Measurements from ENCODE around the gene PRRT3. TPM values are rescaled to one million over a fixed set of nuclear protein-coding genes. Genes with fewer than 3 reads are reported as not detected.

Gene PRRT3
- total and polyA plus RNA-seq, 2 of the 4 experiments (the other 2 are of a cell fraction): 0.72 to 4.2 TPM

DNA sequence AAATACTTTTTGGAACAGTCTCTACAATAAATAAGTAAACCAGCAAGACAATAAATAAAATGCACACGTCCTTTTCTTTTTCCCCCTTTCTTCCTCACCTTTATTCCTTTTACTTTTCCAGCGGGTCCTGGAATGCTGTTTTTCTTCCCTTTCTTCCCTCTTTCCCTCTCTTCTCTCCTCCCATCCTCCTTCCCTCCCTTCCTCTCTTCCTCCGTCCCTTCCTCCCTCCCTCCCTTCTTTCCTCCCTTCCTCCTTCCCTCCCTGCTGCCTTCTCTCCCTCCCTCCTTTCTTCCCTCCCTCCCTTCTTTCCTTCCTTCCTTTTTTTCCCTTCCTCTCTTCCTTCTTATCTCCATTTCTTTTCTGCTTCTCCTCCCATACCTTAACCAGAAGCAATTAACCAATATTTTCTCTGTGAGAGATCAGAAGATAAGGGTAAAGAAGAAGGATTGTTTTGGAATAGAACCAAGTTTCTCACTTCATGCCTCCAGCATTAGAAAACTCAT is 52.9 kb downstream of the PRRT3 start:
- 69% methylated on average over 3 of the region's 3 CpGs; no CpG with 5 or more reads in 1 of the 2 experiments for WGBS, 2 experiments (ENCODE audit: extremely low coverage in 2 of 2, insufficient read length in 1 of 2)
- Histone ChIP-seq H3K9ac (ENCODE audit: low read depth, low read length) (no peak overlapping the region), H3K27ac (ENCODE audit: insufficient read depth, low read length) (no peak overlapping the region), H2AFZ (replicated peaks; ENCODE audit: low read length, poor library complexity) (no peak overlapping the region), H3K36me3 (ENCODE audit: control insufficient read depth, insufficient read depth, low read length) (peaks cover 2% of the 10 kb centered on the region), H2AK5ac (ENCODE audit: low read depth, low read length) (no peak overlapping the region), H2BK120ac (ENCODE audit: low read depth, low read length) (no peak overlapping the region), H2AK9ac (replicated peaks; ENCODE audit: low read depth, low read length, poor library complexity) (no peak overlapping the region), H3K18ac (ENCODE audit: low read depth, low read length) (no peak overlapping the region), H3K23ac (ENCODE audit: low read depth, low read length) (no peak overlapping the region), H3K9me1 (ENCODE audit: insufficient read depth, low read length) (peaks cover 21% of the 10 kb centered on the region), H3K56ac (ENCODE audit: extremely low read depth, insufficient read depth, low read length) (no peak overlapping the region), H3K14ac (replicated peaks; ENCODE audit: low read depth, low read length) (no peak overlapping the region), H4K91ac (ENCODE audit: insufficient read depth, low read depth, low read length) (no peak overlapping the region), H3K79me1 (ENCODE audit: low read depth in 1 of 2, low read length in 2 of 2) (peaks cover 10 to 45% of the 10 kb centered on the region in 2 experiments), H3K4me2 (ENCODE audit: low read depth, low read length) (no peak overlapping the region), H4K5ac (ENCODE audit: low read depth, low read length) (no peak overlapping the region), H2BK15ac (ENCODE audit: low read depth, low read length) (no peak overlapping the region), H3K4ac (ENCODE audit: low read depth, low read length) (no peak overlapping the region), H3K4me1 (ENCODE audit: control insufficient read depth, insufficient read depth, low read length) (peaks cover 11% of the 10 kb centered on the region), H2BK20ac (ENCODE audit: low read depth, low read length) (no peak overlapping the region), H2BK5ac (ENCODE audit: low read depth, low read length, poor library complexity, severe bottlenecking) (no peak overlapping the region), H4K20me1 (ENCODE audit: insufficient read depth, low read length) (peaks cover 2% of the 10 kb centered on the region; the same call in 1 of the 2 replicates), H3K9me3 (ENCODE audit: control insufficient read depth, insufficient read depth, low read length) (no peaks in the 10 kb centered on the region), H3K4me3 (ENCODE audit: insufficient read depth, low read depth, low read length) (no peak overlapping the region), H3K27me3 (ENCODE audit: control insufficient read depth, insufficient read depth, low read length) (no peaks in the 10 kb centered on the region), H4K8ac (ENCODE audit: low read depth in 2 of 2, low read length in 2 of 2) (no peak overlapping the region)
- no peak for ATAC-seq (ENCODE audit: low read depth)
- CTCF ChIA-PET: no interaction called here
- DNase-seq: no peak
- POLR2A ChIA-PET (ENCODE audit: unreplicated experiment): interaction anchor here (0.7 kb wide), 1 partner anchor 13 kb away, joined by 5 read pairs; no protein-coding TSS in a partner anchor
- no TSS peak for BruUV-seq (replicated peaks)
- in situ Hi-C loops (cut with MboI; ENCODE audit: low sequenced_read_pairs) (no loop called here), intact Hi-C loops (cut with micrococcal nuclease) (no loop called here), dilution Hi-C loops (cut with HindIII; ENCODE audit: low sequenced_read_pairs, unreplicated experiment) (no loop called here)
- no peak for TF ChIP-seq NFE2L2 (IDR thresholded peaks at IDR 0.05; ENCODE audit: low read depth, low read length)
- no peak for TF ChIP-seq MXI1 (IDR thresholded peaks at IDR 0.05; ENCODE audit: borderline replicate concordance, low read depth, low read length)
- no peak for TF ChIP-seq BHLHE40 (IDR thresholded peaks at IDR 0.05; ENCODE audit: low read depth, low read length)
- no peak for TF ChIP-seq POLR2A (IDR thresholded peaks at IDR 0.05; ENCODE audit: low read depth, low read length)
- no peak for TF ChIP-seq RCOR1 (IDR thresholded peaks at IDR 0.05; ENCODE audit: insufficient replicate concordance, low read length)
- no peak for TF ChIP-seq FOS (IDR thresholded peaks at IDR 0.05; ENCODE audit: low read depth, low read length)
- TF ChIP-seq MAZ (IDR thresholded peaks at IDR 0.05; ENCODE audit: borderline replicate concordance, low read depth, low read length): no peak
- TF ChIP-seq, protein P1, sequence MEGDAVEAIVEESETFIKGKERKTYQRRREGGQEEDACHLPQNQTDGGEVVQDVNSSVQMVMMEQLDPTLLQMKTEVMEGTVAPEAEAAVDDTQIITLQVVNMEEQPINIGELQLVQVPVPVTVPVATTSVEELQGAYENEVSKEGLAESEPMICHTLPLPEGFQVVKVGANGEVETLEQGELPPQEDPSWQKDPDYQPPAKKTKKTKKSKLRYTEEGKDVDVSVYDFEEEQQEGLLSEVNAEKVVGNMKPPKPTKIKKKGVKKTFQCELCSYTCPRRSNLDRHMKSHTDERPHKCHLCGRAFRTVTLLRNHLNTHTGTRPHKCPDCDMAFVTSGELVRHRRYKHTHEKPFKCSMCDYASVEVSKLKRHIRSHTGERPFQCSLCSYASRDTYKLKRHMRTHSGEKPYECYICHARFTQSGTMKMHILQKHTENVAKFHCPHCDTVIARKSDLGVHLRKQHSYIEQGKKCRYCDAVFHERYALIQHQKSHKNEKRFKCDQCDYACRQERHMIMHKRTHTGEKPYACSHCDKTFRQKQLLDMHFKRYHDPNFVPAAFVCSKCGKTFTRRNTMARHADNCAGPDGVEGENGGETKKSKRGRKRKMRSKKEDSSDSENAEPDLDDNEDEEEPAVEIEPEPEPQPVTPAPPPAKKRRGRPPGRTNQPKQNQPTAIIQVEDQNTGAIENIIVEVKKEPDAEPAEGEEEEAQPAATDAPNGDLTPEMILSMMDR (conservative IDR thresholded peaks at IDR 0.05; ENCODE audit: low read depth, low read length): no peak
- TF ChIP-seq, protein P2, sequence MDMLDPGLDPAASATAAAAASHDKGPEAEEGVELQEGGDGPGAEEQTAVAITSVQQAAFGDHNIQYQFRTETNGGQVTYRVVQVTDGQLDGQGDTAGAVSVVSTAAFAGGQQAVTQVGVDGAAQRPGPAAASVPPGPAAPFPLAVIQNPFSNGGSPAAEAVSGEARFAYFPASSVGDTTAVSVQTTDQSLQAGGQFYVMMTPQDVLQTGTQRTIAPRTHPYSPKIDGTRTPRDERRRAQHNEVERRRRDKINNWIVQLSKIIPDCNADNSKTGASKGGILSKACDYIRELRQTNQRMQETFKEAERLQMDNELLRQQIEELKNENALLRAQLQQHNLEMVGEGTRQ (IDR thresholded peaks at IDR 0.05; ENCODE audit: low read depth, low read length): no peak
- TF ChIP-seq MAFK (IDR thresholded peaks at IDR 0.05; ENCODE audit: low read depth, low read length): no peak
- no peak for TF ChIP-seq CHD1 (IDR thresholded peaks at IDR 0.05; ENCODE audit: low read depth, low read length)
